ENCODE measurements around the gene HERC2. TPM values are rescaled to one million over a fixed set of nuclear protein-coding genes. Genes with fewer than 3 reads are reported as not detected.

HERC2 gene
- total and polyA plus RNA-seq, 4 donors, result 14.6 to 45.4 (median 26.6) TPM

- Histone ChIP-seq H3K27ac (ENCODE audit: low read depth in 1 of 2, low read length in 2 of 2) (no peak overlapping the region), H3K27me3 (ENCODE audit: control insufficient read depth in 4 of 4, insufficient read depth in 4 of 4, low read length in 3 of 4) (peaks cover 0 to 7% (median 2%) of the 10 kb centered on the region in 4 donors), H3K4me1 (ENCODE audit: control insufficient read depth in 4 of 4, insufficient read depth in 4 of 4, low read length in 3 of 4) (peaks cover 17 to 32% (median 25%) of the 10 kb centered on the region in 4 donors), H3K9me3 (ENCODE audit: control insufficient read depth in 4 of 4, low read length in 3 of 4) (peaks cover 2 to 16% (median 4%) of the 10 kb centered on the region in 4 donors), H3K36me3 (ENCODE audit: control insufficient read depth in 4 of 4, insufficient read depth in 3 of 4, low read depth in 1 of 4, low read length in 3 of 4) (no peaks in the 10 kb centered on the region), H3K9ac (ENCODE audit: low read depth in 1 of 2, low read length in 2 of 2) (no peak overlapping the region), H3K4me3 (ENCODE audit: low read depth in 1 of 3, low read length in 3 of 3) (peak overlapping the region; percentile 32 to 54 (median 34))
- no peak for TF ChIP-seq EGR1 (IDR thresholded peaks at IDR 0.05; ENCODE audit: low read depth in 2 of 2)
- no peak for TF ChIP-seq RAD21 (IDR thresholded peaks at IDR 0.05)
- TF ChIP-seq HNF4G (IDR thresholded peaks at IDR 0.05), result no peak
- TF ChIP-seq FOXA2 (IDR thresholded peaks at IDR 0.05), result no peak
- no peak for TF ChIP-seq ATF3 (IDR thresholded peaks at IDR 0.05)
- no peak for TF ChIP-seq JUND (IDR thresholded peaks at IDR 0.05)
- no peak for TF ChIP-seq YY1 (IDR thresholded peaks at IDR 0.05)
- TF ChIP-seq SP1 (IDR thresholded peaks at IDR 0.05), result no peak
- TF ChIP-seq MAX (IDR thresholded peaks at IDR 0.05), result no peak
- no peak for TF ChIP-seq ZBTB33 (IDR thresholded peaks at IDR 0.05)
- no peak for TF ChIP-seq GABPA (IDR thresholded peaks at IDR 0.05 in 1 of 2, conservative IDR thresholded peaks at IDR 0.05 in 1 of 2)
- no peak for TF ChIP-seq CTCF (IDR thresholded peaks at IDR 0.05; ENCODE audit: low read depth, low read length, missing input control)
- no peak for TF ChIP-seq NR2F2 (IDR thresholded peaks at IDR 0.05)
- TF ChIP-seq RXRA (IDR thresholded peaks at IDR 0.05), result no peak
- no peak for TF ChIP-seq TAF1 (conservative IDR thresholded peaks at IDR 0.05)
- TF ChIP-seq FOXA1 (IDR thresholded peaks at IDR 0.05), result no peak
- DNase-seq (ENCODE audit: low spot score), result peak; percentile 32
- WGBS, result 3% methylated on average over 76 of the region's 76 CpGs
These were observed 227.1 kb downstream of the HERC2 start for GRCh38 chr15:28094732-28095521.

GRCh38 chr15:28093752-28094535, 228.0 kb downstream of the HERC2 start:
- Histone ChIP-seq H3K36me3 (ENCODE audit: control insufficient read depth in 4 of 4, insufficient read depth in 3 of 4, low read depth in 1 of 4, low read length in 3 of 4) (no peaks in the 10 kb centered on the region), H3K4me1 (ENCODE audit: control insufficient read depth in 4 of 4, insufficient read depth in 4 of 4, low read length in 3 of 4) (peaks cover 16 to 30% (median 23%) of the 10 kb centered on the region in 4 donors), H3K9ac (ENCODE audit: low read depth in 1 of 2, low read length in 2 of 2) (no peak overlapping the region), H3K27ac (ENCODE audit: low read depth in 1 of 2, low read length in 2 of 2) (no peak overlapping the region), H3K9me3 (ENCODE audit: control insufficient read depth in 4 of 4, low read length in 3 of 4) (peaks cover 2 to 16% (median 4%) of the 10 kb centered on the region in 4 donors), H3K27me3 (ENCODE audit: control insufficient read depth in 4 of 4, insufficient read depth in 4 of 4, low read length in 3 of 4) (peaks cover 0 to 5% (median under 1%) of the 10 kb centered on the region in 4 donors), H3K4me3 (ENCODE audit: low read depth in 1 of 3, low read length in 3 of 3) (peak overlapping the region in 1 of 3 donors; percentile 54)
- DNase-seq (ENCODE audit: low spot score), result peak; percentile 31
- 48% methylated on average over 20 of the region's 20 CpGs for WGBS
- TF ChIP-seq GABPA (IDR thresholded peaks at IDR 0.05 in 1 of 2, conservative IDR thresholded peaks at IDR 0.05 in 1 of 2) (no peak), RAD21 (IDR thresholded peaks at IDR 0.05) (no peak), SP1 (IDR thresholded peaks at IDR 0.05) (no peak), HNF4A (conservative IDR thresholded peaks at IDR 0.05) (no peak), CTCF (IDR thresholded peaks at IDR 0.05; ENCODE audit: low read depth, low read length, missing input control) (no peak), EGR1 (IDR thresholded peaks at IDR 0.05; ENCODE audit: low read depth in 2 of 2) (no peak), JUND (IDR thresholded peaks at IDR 0.05) (no peak), ZBTB33 (IDR thresholded peaks at IDR 0.05) (no peak), NR2F2 (IDR thresholded peaks at IDR 0.05) (no peak), RXRA (IDR thresholded peaks at IDR 0.05) (no peak), FOXA2 (IDR thresholded peaks at IDR 0.05) (no peak), MAX (IDR thresholded peaks at IDR 0.05) (no peak), FOXA1 (IDR thresholded peaks at IDR 0.05) (no peak)
